ENCODE results near the gene NUFIP2.

Gene NUFIP2

GRCh38 chr17:29252101-29252791 is 41.7 kb downstream of the NUFIP2 start:
- Mint-ChIP-seq H3K27ac (no peak overlapping the region), H3K4me3 (no peak overlapping the region), H3K4me1 (peaks cover 8% of the 10 kb centered on the region), H3K36me3 (ENCODE audit: low read depth) (peaks cover 13% of the 10 kb centered on the region), H3K9me3 (no peaks in the 10 kb centered on the region), H3K27me3 (no peaks in the 10 kb centered on the region)
- DNase-seq, result no peak
- no peak for ATAC-seq

- Mint-ChIP-seq H3K27ac (no peak overlapping the region), H3K9me3 (no peaks in the 10 kb centered on the region), H3K4me1 (peaks cover 2% of the 10 kb centered on the region), H3K27me3 (no peaks in the 10 kb centered on the region), H3K36me3 (ENCODE audit: low read depth) (peaks cover 4% of the 10 kb centered on the region), H3K4me3 (no peak overlapping the region)
- DNase-seq, result no peak
- no peak for ATAC-seq
Measured at GRCh38 chr17:29251184-29251583, 42.8 kb downstream of the NUFIP2 start.

GRCh38 chr17:29250666-29251065 is 43.3 kb downstream of the NUFIP2 start:
- Mint-ChIP-seq H3K9me3 (no peaks in the 10 kb centered on the region), H3K27ac (no peak overlapping the region), H3K36me3 (ENCODE audit: low read depth) (no peaks in the 10 kb centered on the region), H3K4me3 (no peak overlapping the region), H3K27me3 (no peaks in the 10 kb centered on the region), H3K4me1 (no peaks in the 10 kb centered on the region)
- ATAC-seq, result no peak
- no peak for DNase-seq

- no peak for ATAC-seq
- no peaks in the 10 kb centered on the region for H3K9me3 Mint-ChIP-seq
- H3K27ac Mint-ChIP-seq, result no peak overlapping the region
- DNase-seq, result no peak
- no peak overlapping the region for H3K4me3 Mint-ChIP-seq
- H3K4me1 Mint-ChIP-seq, result no peaks in the 10 kb centered on the region
- H3K27me3 Mint-ChIP-seq, result no peaks in the 10 kb centered on the region
- H3K36me3 Mint-ChIP-seq (ENCODE audit: low read depth), result no peaks in the 10 kb centered on the region
Measured at GRCh38 chr17:29248845-29249244, 45.1 kb downstream of the NUFIP2 start.

GRCh38 chr17:29247219-29247618 is 46.7 kb downstream of the NUFIP2 start:
- H3K4me1 Mint-ChIP-seq, result no peaks in the 10 kb centered on the region
- no peak for DNase-seq
- H3K27me3 Mint-ChIP-seq, result no peaks in the 10 kb centered on the region
- ATAC-seq, result no peak
- H3K36me3 Mint-ChIP-seq (ENCODE audit: low read depth), result no peaks in the 10 kb centered on the region
- no peaks in the 10 kb centered on the region for H3K9me3 Mint-ChIP-seq
- H3K27ac Mint-ChIP-seq, result no peak overlapping the region
- H3K4me3 Mint-ChIP-seq, result no peak overlapping the region

- Mint-ChIP-seq H3K27me3 (no peaks in the 10 kb centered on the region), H3K4me1 (no peaks in the 10 kb centered on the region), H3K4me3 (no peak within 1 kb of the TSS), H3K9me3 (no peaks in the 10 kb centered on the region), H3K36me3 (ENCODE audit: low read depth) (no peaks in the 10 kb centered on the region), H3K27ac (no peak within 1 kb of the TSS)
- ATAC-seq, result no peak
- no peak for DNase-seq
Measured at GRCh38 chr17:29246628-29247027, 47.3 kb downstream of the NUFIP2 start, which contains the start of gene CRYBA1. Gene CRYBA1, plus strand, starts transcription at chr17:29246859. Its CDS starts 5 bp downstream, at chr17:29246864.

GRCh38 chr17:29245401-29245800 is 48.5 kb downstream of the NUFIP2 start:
- no peak overlapping the region for H3K4me3 Mint-ChIP-seq
- no peak overlapping the region for H3K27ac Mint-ChIP-seq
- H3K36me3 Mint-ChIP-seq (ENCODE audit: low read depth), result no peaks in the 10 kb centered on the region
- H3K27me3 Mint-ChIP-seq, result no peaks in the 10 kb centered on the region
- ATAC-seq (no peak), DNase-seq (no peak)
- peaks cover 7% of the 10 kb centered on the region for H3K4me1 Mint-ChIP-seq
- H3K9me3 Mint-ChIP-seq, result no peaks in the 10 kb centered on the region

- H3K27me3 Mint-ChIP-seq, result no peaks in the 10 kb centered on the region
- peaks cover 8% of the 10 kb centered on the region for H3K4me1 Mint-ChIP-seq
- ATAC-seq (no peak), DNase-seq (no peak)
- H3K9me3 Mint-ChIP-seq, result no peaks in the 10 kb centered on the region
- no peak overlapping the region for H3K4me3 Mint-ChIP-seq
- no peak overlapping the region for H3K27ac Mint-ChIP-seq
- no peaks in the 10 kb centered on the region for H3K36me3 Mint-ChIP-seq (ENCODE audit: low read depth)
Measured at GRCh38 chr17:29243792-29244191, 50.2 kb downstream of the NUFIP2 start.

GRCh38 chr17:29242790-29243189 is 51.2 kb downstream of the NUFIP2 start:
- H3K9me3 Mint-ChIP-seq, result no peaks in the 10 kb centered on the region

GRCh38 chr17:29242051-29242450 is 51.9 kb downstream of the NUFIP2 start:
- Mint-ChIP-seq H3K27ac (no peak overlapping the region), H3K4me1 (peaks cover 8% of the 10 kb centered on the region), H3K9me3 (no peaks in the 10 kb centered on the region), H3K27me3 (no peaks in the 10 kb centered on the region), H3K4me3 (no peak overlapping the region), H3K36me3 (ENCODE audit: low read depth) (no peaks in the 10 kb centered on the region)
- DNase-seq (no peak), ATAC-seq (no peak)

More at GRCh38 chr17:29242790-29243189, 51.2 kb downstream of the NUFIP2 start:
- peaks cover 8% of the 10 kb centered on the region for H3K4me1 Mint-ChIP-seq
- H3K4me3 Mint-ChIP-seq, result no peak overlapping the region
- no peaks in the 10 kb centered on the region for H3K36me3 Mint-ChIP-seq (ENCODE audit: low read depth)
- DNase-seq (no peak), ATAC-seq (no peak)
- no peaks in the 10 kb centered on the region for H3K27me3 Mint-ChIP-seq
- no peak overlapping the region for H3K27ac Mint-ChIP-seq

- Mint-ChIP-seq H3K4me3 (no peak overlapping the region), H3K27ac (no peak overlapping the region), H3K9me3 (no peaks in the 10 kb centered on the region), H3K4me1 (peaks cover 8% of the 10 kb centered on the region), H3K27me3 (no peaks in the 10 kb centered on the region), H3K36me3 (ENCODE audit: low read depth) (no peaks in the 10 kb centered on the region)
- DNase-seq (no peak), ATAC-seq (peak; percentile 96)
Measured at GRCh38 chr17:29240968-29241963, 52.7 kb downstream of the NUFIP2 start.

- no peaks in the 10 kb centered on the region for H3K36me3 Mint-ChIP-seq (ENCODE audit: low read depth)
- H3K27me3 Mint-ChIP-seq, result no peaks in the 10 kb centered on the region
- H3K4me1 Mint-ChIP-seq, result peaks cover 8% of the 10 kb centered on the region
- DNase-seq (no peak), ATAC-seq (no peak)
- no peak overlapping the region for H3K27ac Mint-ChIP-seq
- H3K9me3 Mint-ChIP-seq, result no peaks in the 10 kb centered on the region
- no peak overlapping the region for H3K4me3 Mint-ChIP-seq
Measured at GRCh38 chr17:29240477-29240876, 53.5 kb downstream of the NUFIP2 start.

GRCh38 chr17:29238133-29238850 is 55.7 kb downstream of the NUFIP2 start:
- DNase-seq, result no peak
- Mint-ChIP-seq H3K36me3 (ENCODE audit: low read depth) (no peaks in the 10 kb centered on the region), H3K4me1 (peaks cover 8% of the 10 kb centered on the region), H3K27ac (no peak overlapping the region), H3K27me3 (no peaks in the 10 kb centered on the region), H3K4me3 (no peak overlapping the region), H3K9me3 (no peaks in the 10 kb centered on the region)
- ATAC-seq, result no peak

- Mint-ChIP-seq H3K4me3 (no peak overlapping the region), H3K9me3 (no peaks in the 10 kb centered on the region), H3K27ac (no peak overlapping the region), H3K4me1 (peaks cover 8% of the 10 kb centered on the region), H3K36me3 (ENCODE audit: low read depth) (no peaks in the 10 kb centered on the region), H3K27me3 (no peaks in the 10 kb centered on the region)
- DNase-seq (no peak), ATAC-seq (no peak)
Measured at GRCh38 chr17:29237476-29238132, 56.3 kb downstream of the NUFIP2 start.
